H54 (cell line): ENCODE measurements around the gene GATA2.

Experiments
- DNase-seq: peaks from one replicate; pipeline ENCODE4 v3.0.0; 2011; ENCODE audit warnings: low spot score, mixed read lengths; ENCODE audit not compliant: insufficient read length
- FAIRE-seq: peaks from 3 replicates; lab custom pipeline; 2011; peaks lifted over from hg19 to GRCh38; lab: Jason Lieb, UNC
- POLR2A ChIP-seq: IDR thresholded peaks from 2 replicates; pipeline ENCODE4 v1.6.1; 2011; ENCODE audit warnings: low read depth, mild to moderate bottlenecking, low read length

GATA2 gene

DNA sequence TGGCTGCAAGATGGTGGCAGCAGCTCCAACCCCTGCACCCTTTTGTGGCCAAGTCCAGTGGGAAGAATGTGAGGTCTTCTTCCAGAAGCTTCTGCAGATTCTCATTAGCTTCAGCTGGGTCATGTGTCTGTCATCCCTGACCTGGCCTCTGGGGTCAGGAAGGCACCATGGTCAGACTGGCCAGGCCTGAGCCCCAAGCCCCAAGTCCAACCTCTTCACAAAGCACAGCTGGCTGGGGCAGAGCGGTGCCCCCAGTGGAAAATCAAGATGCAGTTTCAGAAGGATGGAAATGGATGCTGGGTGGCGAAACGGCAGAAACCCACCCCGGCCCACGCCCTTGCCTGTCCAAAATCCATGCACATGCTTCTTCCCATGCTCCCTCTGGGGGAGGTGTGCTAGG is 15.9 kb upstream of the GATA2 start:
- DNase-seq = no peak
- no peak for TF ChIP-seq POLR2A
- FAIRE-seq = no peak

GRCh38 chr3:128506754-128507153 is 13.8 kb upstream of the GATA2 start:
- DNase-seq = no peak
- FAIRE-seq = no peak
- TF ChIP-seq POLR2A = no peak

DNA sequence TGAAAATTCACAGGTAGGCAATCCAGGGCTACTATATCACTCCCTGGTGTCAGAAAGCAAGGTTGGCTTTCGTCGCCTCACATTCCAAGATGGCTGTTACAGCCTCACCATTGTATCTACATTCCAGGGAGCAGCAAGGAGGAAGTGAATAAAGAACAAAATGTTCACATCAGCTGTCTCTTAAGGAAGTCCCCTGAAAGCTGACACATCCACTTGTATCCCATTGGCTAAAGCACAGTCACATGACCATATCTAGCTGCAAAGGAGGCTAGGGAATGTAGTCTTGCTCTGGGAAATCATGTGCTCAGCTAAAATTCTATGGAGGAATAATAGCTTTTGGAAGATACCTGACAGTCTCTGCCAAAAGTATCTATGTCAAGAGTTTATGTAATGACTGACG is 12.8 kb upstream of the GATA2 start:
- no peak for TF ChIP-seq POLR2A
- FAIRE-seq (no peak), DNase-seq (no peak)

DNA sequence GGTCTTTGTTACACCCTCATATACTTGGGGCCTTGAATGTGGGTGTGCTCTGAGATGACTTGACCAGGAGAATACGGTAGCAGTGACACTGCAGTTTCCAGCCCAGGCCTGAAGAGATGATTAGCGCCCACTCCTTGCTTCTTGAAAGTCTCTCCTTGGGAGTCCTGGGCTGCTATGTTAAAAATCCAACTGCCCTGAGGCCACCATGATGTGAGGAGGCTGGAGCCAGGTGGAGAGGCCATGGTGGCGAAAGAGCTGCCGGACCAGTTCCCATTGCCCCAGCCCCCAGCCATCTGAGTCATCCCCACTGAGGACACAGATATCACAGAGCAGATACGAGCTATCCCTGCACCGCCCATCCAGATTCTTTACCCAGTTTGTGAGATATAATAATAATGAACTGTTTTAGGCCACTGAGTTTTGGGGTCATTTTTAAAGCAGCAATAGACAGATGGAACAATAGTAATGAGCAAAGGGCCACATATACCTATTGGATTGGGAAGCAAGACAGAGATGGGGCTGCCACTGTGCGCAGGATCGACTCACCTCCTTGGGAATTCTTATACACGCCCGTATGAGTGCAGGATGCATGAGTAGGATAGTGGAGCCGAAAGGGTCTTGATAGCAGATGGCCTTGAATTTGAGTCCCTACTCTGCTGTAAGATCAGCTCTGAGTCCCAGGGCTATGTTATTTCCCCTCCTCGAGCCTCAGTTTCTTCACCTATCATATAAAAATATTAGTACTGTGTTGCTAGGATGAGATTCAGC is 12.1 kb upstream of the GATA2 start:
- DNase-seq (no peak), FAIRE-seq (no peak)
- no peak for TF ChIP-seq POLR2A

DNA sequence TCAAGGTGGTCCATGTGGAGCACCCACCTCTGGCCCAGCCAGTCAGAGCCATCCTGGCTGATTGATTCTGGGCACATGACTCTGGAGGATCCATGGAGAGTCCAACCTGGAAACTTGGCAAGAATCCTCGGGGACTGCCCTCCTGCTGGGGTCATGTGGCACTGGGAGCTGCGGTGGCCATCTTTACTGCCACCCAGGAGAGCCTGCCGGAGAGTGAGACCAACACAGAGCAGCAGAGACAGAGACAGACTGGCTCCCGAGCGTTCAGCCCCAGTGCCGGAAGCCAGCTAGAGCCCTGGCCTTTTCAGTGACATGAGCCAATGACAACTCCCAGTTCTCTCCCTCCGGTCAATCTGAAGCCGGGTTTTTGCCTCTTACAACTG is 11.5 kb upstream of the GATA2 start:
- no peak for FAIRE-seq
- TF ChIP-seq POLR2A = no peak
- DNase-seq = no peak

- DNase-seq = no peak
- TF ChIP-seq POLR2A = no peak
- no peak for FAIRE-seq
Measured at GRCh38 chr3:128503751-128504532, 10.9 kb upstream of the GATA2 start.

- FAIRE-seq (no peak), DNase-seq (no peak)
- no peak for TF ChIP-seq POLR2A
Measured at GRCh38 chr3:128503164-128503651, 10.2 kb upstream of the GATA2 start.

DNA sequence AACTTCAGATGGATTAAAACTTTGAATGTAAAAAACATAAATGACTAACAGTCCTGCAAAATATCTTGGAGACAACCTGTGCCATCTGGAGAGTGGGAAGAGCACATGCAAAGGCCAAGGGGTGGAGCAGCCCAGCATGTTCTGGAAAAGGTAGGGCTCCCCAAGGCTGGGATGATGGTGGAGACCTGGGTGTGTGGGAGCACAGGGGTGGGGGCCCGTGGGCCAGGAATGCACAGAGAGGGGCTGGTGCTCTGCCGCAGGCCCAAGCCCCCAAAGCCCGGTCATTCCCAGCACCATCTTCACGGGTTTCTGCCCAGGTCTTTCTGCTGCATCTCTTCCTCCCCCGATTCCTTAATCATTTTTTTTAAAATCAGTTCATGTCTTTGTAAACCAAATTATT is 9.7 kb upstream of the GATA2 start:
- FAIRE-seq (no peak), DNase-seq (no peak)
- no peak for TF ChIP-seq POLR2A

- no peak for TF ChIP-seq POLR2A
- DNase-seq (no peak), FAIRE-seq (no peak)
Measured at GRCh38 chr3:128501431-128501830, 8.4 kb upstream of the GATA2 start.

DNA sequence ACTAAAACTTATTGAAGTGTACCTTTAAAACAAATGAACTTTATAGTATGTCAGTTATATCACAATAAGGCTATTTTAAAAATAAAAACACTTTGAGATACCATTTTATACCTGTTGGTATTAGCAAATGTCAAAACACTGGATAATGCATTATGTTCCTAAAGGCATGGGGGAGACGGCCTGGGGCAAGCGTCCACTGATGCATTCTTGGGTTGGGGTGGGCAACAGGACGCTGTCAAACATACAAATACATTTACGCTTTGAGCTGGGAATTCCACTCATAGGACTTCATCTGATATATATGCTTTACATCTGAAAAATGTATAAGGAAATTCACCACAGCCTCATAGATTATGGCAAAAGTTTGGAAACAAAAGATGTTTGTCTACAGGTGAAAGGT is 7.6 kb upstream of the GATA2 start:
- DNase-seq = no peak
- no peak for TF ChIP-seq POLR2A
- FAIRE-seq = no peak

GRCh38 chr3:128499724-128500275 is 6.8 kb upstream of the GATA2 start:
- no peak for TF ChIP-seq POLR2A
- no peak for FAIRE-seq

DNA sequence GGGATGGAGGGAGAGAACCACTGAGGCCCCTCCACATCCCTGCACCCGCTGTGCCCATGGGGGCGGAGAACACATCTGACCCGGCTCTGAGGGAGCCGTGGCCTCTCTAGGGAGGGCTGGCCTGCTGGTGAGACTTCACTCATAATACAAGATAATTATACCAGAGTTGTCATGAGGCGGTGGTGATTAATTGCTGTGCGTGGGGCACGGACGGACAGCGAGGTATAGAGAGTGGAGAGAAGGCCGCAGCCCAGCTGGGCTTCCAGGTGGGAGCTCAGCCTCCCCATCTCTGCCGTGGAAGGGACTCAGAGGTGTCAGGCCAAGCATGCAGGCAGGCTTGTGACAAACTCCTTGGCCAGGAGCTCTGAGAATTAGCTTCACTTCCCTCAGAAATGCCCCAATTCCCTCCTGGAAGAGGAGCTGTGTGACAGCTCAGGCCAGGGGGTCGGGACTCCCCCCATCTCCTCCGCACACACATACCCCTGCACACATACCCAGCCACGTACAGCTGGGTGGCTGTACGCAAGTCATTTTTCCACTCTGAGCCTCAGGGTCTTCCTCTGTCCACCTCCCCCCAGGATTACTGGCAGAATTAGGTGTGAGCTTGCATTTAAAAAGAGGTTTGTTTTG is 6.0 kb upstream of the GATA2 start:
- no peak for FAIRE-seq
- DNase-seq = no peak
- no peak for TF ChIP-seq POLR2A

More at GRCh38 chr3:128499724-128500275, 6.8 kb upstream of the GATA2 start:
- DNase-seq = no peak

DNA sequence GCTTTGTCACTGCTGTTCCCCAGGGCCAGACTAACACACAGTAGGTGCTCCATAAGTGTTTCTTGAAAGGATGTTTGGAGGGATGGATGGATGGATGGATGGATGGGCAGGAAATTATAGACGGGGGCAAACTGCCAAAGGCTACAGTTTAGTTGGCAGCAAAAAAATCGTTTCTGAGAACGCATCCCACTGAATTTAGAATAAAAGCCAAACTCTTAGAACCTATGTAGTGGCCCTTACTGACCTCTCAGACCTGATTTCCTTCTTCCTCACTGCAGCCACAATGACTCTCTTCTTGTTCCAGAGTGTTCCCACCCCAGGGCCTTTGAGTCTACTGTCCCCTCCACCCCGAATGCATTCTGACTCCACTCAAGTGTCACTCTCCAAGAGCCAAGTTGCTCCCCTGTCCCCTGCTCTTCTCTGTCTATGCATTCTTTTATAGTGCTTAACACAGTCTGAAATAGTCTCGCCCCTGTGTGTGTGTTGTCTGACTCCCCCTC is 5.2 kb upstream of the GATA2 start:
- TF ChIP-seq POLR2A = no peak
- DNase-seq = no peak
- FAIRE-seq = no peak
